ENCODE results near the gene PAK5. TPM values are rescaled to one million over a fixed set of nuclear protein-coding genes. Genes with fewer than 3 reads are reported as not detected.
A peak's percentile ranks its signal among the peaks of the same experiment; 100 is the strongest.

PAK5 gene
- total and polyA plus RNA-seq, 2 experiments from 2014 or later = 0.57 to 1.1 TPM

GRCh38 chr20:9574776-9575175, 264.1 kb downstream of the PAK5 start:
- Histone ChIP-seq H2AFZ (no peak overlapping the region), H3K27ac (ENCODE audit: low read depth) (no peak overlapping the region), H3K36me3 (ENCODE audit: insufficient read depth) (no peaks in the 10 kb centered on the region), H3K79me2 (replicated peaks; ENCODE audit: insufficient read depth) (no peaks in the 10 kb centered on the region), H4K20me1 (replicated peaks; ENCODE audit: insufficient read depth) (no peaks in the 10 kb centered on the region), H3K4me2 (peak overlapping the region; percentile 72), H3F3A (replicated peaks; ENCODE audit: low read depth) (no peaks in the 10 kb centered on the region), H3K27me3 (ENCODE audit: insufficient read depth) (peaks cover 57% of the 10 kb centered on the region), H3K4me1 (ENCODE audit: insufficient read depth) (peaks cover 54% of the 10 kb centered on the region), H3K4me3 (peak overlapping the region; percentile 37; the same call in 1 of the 2 replicates), H3K9me2 (ENCODE audit: insufficient read depth) (no peaks in the 10 kb centered on the region)
- no peaks in the 10 kb centered on the region; the same call in 2 of the 3 replicates for H3K9me3 Mint-ChIP-seq
- no peak for TF ChIP-seq JUNB (IDR thresholded peaks at IDR 0.05; ENCODE audit: unreplicated experiment)
- no peak for TF ChIP-seq POLR2AphosphoS5 (IDR thresholded peaks at IDR 0.05; ENCODE audit: low read depth)
- TF ChIP-seq EZH2 (IDR thresholded peaks at IDR 0.05; ENCODE audit: low read depth, unreplicated experiment) = no peak
- no peak for TF ChIP-seq REST (IDR thresholded peaks at IDR 0.05; ENCODE audit: unreplicated experiment)
- H3K36me3 Mint-ChIP-seq (ENCODE audit: low read depth) = 0 out of 3 replicates have a peak, but pooled peaks cover 2% of the 10 kb centered on the region
- peaks cover 20% of the 10 kb centered on the region for H3K27me3 Mint-ChIP-seq (ENCODE audit: insufficient read depth, low read depth, poor library complexity)
- peak overlapping the region; percentile 24; the same call in 1 of the 2 replicates for H3K27ac Mint-ChIP-seq
- no peak for DNase-seq (ENCODE audit: low spot score)
- ATAC-seq = no peak
- H3K4me3 Mint-ChIP-seq = no peak overlapping the region; the same call in 1 of the 3 replicates
- H3K4me1 Mint-ChIP-seq = peaks cover 66% of the 10 kb centered on the region

- no peak overlapping the region for H2AFZ ChIP-seq
- ATAC-seq (peak; percentile 61), DNase-seq (ENCODE audit: low spot score) (peak; percentile 70)
- H3K9me2 ChIP-seq (ENCODE audit: insufficient read depth) = no peaks in the 10 kb centered on the region
- H4K20me1 ChIP-seq (replicated peaks; ENCODE audit: insufficient read depth) = no peaks in the 10 kb centered on the region
- peak overlapping the region; percentile 42 for H3K4me3 Mint-ChIP-seq
- no peaks in the 10 kb centered on the region; the same call in 2 of the 3 replicates for H3K9me3 Mint-ChIP-seq
- 0 out of 3 replicates have a peak, but pooled peaks cover 2% of the 10 kb centered on the region for H3K36me3 Mint-ChIP-seq (ENCODE audit: low read depth)
- H3K79me2 ChIP-seq (replicated peaks; ENCODE audit: insufficient read depth) = no peaks in the 10 kb centered on the region
- H3K27me3 Mint-ChIP-seq (ENCODE audit: insufficient read depth, low read depth, poor library complexity) = peaks cover 20% of the 10 kb centered on the region
- peaks cover 66% of the 10 kb centered on the region for H3K4me1 Mint-ChIP-seq
- H3K27me3 ChIP-seq (ENCODE audit: insufficient read depth) = peaks cover 57% of the 10 kb centered on the region
- peak overlapping the region; percentile 37 for H3K4me3 ChIP-seq
- no peaks in the 10 kb centered on the region for H3K36me3 ChIP-seq (ENCODE audit: insufficient read depth)
- H3K4me2 ChIP-seq = peak overlapping the region; percentile 72
- peak overlapping the region; percentile 80 for H3K27ac Mint-ChIP-seq
- TF ChIP-seq ZNF331 (CRISPR knock-in tag; IDR thresholded peaks at IDR 0.05; ENCODE audit: low read depth) = no peak
- no peak for TF ChIP-seq JUNB (IDR thresholded peaks at IDR 0.05; ENCODE audit: unreplicated experiment)
- no peak for TF ChIP-seq REST (IDR thresholded peaks at IDR 0.05; ENCODE audit: unreplicated experiment)
- peak; percentile 43; the same call in 1 of the 2 replicates for TF ChIP-seq CREB1 (CRISPR knock-in tag; IDR thresholded peaks at IDR 0.05; ENCODE audit: low read depth)
- no peak for TF ChIP-seq ETS1 (IDR thresholded peaks at IDR 0.05)
- no peak for TF ChIP-seq EZH2 (IDR thresholded peaks at IDR 0.05; ENCODE audit: low read depth, unreplicated experiment)
- H3F3A ChIP-seq (replicated peaks; ENCODE audit: low read depth) = no peaks in the 10 kb centered on the region
- no peak overlapping the region for H3K27ac ChIP-seq (ENCODE audit: low read depth)
- peaks cover 54% of the 10 kb centered on the region for H3K4me1 ChIP-seq (ENCODE audit: insufficient read depth)
Observed at GRCh38 chr20:9574181-9574580, 264.7 kb downstream of the PAK5 start.
